Amniotic stem cell (primary cell): Measurements from ENCODE around the gene AGAP1.

Experiments
- DNase-seq: peaks from one replicate; lab custom pipeline; 2025; lab: John Stamatoyannopoulos, UW

AGAP1 gene

DNA sequence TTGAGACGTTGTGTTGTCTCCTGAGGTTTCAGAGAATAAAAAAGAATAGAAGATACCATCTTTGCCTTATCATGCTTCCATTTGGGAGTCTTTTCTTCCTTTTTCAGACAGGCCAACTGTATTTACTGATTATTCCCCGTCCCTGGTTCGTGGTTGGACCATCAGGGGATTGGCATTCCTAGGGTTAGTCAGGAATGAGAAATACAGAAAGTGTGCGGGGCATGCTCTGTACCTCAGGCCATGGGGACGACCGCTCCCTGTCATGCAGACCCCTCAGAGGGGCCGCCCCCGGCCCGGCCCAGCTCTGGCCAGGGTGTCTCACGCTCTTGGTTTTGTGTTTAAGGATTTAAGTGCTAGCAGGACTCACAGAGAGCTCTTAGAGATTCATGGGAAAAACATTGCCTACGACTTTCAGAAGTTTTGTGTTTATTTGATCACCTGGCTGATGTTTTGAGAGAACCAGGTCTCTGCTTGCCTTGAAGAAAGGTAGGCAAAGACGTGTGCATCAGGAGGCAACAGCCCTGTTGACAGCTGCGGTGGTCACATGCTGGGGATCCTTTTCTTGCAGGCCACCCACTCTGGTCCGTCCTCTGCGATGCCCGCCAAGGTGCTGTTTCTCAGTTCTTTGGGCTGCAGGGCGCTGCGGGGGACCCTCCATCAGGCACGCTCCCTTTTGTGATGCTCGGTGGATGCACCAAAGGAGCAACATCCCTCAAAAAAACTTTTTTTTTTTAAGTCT, 317.8 kb downstream of the AGAP1 start:
- DNase-seq: no peak

- no peak for DNase-seq
Observed at GRCh38 chr2:235812185-235812665, 318.4 kb downstream of the AGAP1 start.

DNA sequence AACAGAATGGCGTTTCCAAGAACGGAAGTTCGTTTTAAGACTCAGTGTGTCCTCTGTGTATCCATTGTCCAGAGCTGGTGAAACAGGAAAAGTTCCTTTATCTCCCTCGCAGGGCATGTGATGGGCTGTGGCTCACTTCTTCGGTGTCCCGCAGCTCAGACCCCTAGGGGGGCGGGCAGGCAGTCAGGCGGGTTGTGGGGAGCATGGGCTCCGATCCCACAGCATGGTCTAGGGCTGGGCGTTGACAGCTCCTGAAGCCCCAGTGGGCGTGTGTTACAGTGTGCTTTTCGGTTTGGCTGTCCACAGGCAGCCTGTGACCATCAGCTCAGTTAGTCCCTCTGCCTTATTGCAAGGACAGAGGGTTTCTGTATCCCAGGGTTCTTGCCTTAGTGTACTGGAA, 319.6 kb downstream of the AGAP1 start:
- no peak for DNase-seq

DNA sequence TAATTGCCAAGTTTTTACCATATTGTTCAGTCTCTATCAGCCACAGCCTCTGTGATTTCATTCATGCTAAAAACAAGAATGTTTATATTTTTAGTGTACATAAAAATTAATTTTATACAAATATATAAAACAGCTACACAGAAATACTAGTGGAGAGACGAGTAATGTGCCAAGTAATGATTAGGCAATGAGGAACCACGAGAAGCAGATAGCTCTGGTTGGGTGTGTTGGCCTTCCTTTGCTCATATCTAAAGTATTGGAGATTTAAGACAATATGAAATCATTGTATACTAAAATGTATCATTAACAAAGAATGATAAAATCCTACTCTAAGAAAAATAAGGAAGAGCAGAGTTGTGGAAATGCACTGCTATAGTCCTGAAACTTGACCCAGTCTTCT, 326.7 kb downstream of the AGAP1 start:
- DNase-seq: no peak

GRCh38 chr2:235824331-235824730, 330.5 kb downstream of the AGAP1 start:
- no peak for DNase-seq

DNA sequence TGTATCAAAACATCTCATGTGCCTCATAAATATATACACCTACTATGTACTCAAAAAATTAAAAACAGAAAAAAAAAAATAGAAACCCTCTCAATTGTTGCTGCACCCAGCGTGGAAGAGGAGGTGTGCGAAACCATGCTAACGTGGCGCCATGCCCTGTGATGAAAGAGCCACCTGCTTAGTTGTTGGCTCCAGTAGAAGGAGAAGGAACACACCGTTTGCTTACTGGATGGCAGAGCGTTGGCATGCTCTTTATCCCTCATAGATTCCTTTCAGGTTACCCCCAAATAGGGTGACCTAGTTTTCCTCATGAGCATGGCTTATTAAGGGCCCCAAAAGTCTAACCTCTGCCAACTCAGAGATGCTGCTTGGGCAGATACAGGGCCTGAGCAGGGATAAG, 332.1 kb downstream of the AGAP1 start:
- no peak for DNase-seq

DNA sequence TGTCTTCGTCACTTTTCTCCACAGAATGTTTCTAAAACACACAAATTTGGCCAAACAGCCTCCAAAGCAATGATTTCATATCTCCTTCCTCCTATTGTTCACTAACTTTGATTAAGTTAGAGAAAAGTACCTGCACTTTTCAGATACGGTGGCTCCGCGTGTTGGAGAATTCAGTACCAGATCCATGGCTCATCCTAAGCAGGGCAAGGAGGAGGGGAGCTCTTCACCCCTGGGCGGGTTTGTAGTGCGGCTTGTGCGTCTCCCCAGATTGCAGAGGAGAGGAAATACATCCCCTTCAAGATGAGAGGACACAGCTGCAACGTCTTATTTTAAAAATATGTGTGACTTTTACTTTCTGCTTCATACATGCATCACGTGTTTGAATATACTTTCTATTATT, 333.0 kb downstream of the AGAP1 start:
- DNase-seq: no peak

- peak; percentile 31 for DNase-seq
Observed at GRCh38 chr2:235827585-235827992, 333.7 kb downstream of the AGAP1 start.

- DNase-seq: no peak
Observed at GRCh38 chr2:235829726-235830125, 335.9 kb downstream of the AGAP1 start.

DNA sequence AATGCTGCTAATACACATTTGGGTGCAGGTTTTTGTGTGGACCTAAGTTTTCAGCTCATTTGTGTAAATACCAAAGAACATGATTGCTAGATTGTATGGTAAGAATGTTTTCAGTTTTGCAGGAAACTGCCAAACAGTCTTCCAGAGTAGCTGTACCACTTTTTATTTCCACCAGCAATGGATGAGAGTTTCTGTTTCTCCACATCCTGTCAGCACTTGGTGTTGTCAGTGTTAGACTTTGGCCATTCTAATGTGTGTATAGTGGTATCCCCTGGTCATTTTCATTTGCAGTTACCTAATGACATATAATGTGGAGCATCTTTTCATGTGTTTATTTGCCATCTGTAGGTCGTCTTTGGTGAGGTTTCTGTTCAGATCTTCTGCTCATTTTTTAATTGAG, 337.9 kb downstream of the AGAP1 start:
- no peak for DNase-seq

DNA sequence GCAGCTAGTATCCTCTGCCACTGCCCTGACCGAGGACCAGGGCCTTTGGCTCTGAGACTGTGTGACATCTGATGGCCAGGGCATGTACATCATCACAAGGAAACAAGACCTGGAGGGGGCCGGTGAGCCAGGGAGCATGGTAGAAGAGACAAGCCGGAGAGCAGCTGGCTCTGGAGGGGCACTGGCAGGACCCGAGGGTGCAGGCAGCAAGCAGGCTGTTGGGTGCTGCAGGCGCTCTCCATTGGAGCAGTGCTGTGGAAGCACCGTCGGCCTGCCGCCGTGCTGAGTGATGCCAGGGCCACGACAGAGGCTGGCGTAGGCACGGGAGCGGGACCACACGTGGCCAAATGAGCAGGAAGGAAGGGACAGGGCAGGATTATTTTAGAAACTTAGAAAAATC, 339.1 kb downstream of the AGAP1 start:
- no peak for DNase-seq

DNA sequence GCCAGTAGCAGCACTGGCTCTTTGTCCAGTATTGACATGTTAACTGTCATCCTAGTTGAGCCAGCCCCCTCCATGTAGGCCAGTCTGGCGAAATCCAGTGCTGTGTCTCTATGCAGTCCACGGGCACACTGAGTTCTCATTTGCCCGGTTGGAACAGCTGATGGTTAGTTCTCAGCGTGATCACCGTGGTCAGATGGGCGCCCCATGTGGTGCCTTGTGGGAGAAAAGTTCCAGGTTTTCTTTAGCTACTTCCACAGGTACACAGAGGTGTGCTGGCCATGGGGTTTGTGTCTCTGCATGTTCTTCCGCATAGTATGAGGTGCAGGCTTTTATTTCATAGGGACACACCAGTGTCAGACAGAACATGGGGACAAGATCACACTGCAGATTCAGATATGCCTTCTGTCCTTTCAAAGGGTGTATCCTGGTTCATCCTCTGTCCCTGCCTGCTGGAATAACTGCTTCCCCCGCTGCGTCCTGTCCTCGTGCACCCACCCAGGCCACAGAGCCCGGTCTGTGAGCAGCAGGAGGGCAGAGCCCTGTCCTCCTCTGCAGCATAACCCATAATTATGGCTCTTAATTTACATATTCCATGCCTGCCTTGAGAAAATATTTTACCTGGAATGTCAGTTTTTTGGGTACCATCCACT, 340.3 kb downstream of the AGAP1 start:
- DNase-seq: no peak

GRCh38 chr2:235834781-235835180, 340.9 kb downstream of the AGAP1 start:
- DNase-seq: no peak

DNA sequence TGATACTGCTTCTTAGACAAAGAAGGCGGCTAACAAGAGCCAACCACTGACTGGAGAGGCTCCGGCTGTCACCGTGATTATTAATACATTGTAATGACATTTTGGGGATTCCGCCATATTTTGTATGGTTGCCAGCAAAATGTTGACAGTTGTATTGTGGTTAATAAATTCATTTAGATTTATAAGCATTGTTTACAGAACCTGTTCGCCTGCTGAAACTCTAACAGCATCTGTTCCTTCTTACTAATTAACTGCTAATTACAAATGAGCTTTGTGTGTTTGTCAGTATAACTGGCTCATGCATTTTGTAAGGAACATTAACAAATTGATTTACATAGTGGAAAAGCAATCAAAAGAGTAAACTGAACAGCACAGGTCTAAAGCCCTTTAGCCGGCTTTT, 342.0 kb downstream of the AGAP1 start:
- no peak for DNase-seq

- no peak for DNase-seq
Observed at GRCh38 chr2:235836491-235836911, 342.7 kb downstream of the AGAP1 start.

DNA sequence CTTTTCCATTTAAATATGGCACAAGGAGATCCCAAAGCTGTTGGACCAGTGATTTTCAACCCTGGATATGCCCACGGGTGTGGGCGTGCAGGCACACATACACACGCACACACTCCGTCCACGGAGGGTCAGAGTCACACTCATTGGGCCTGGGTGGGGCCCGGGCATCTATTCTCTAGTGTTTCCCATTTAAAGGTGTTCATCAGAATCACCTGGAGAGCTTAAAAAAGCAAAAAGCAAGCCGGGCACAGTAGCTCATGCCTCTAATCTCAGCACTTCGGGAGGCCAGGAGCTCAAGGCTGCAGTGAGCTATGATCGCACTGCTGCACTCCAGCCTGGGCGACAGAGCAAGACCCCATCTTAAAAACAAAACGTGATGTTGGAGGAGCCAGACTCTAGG, 345.4 kb downstream of the AGAP1 start:
- no peak for DNase-seq

GRCh38 chr2:235839974-235840373, 346.1 kb downstream of the AGAP1 start:
- no peak for DNase-seq

GRCh38 chr2:235841863-235842262, 348.0 kb downstream of the AGAP1 start:
- DNase-seq: no peak

GRCh38 chr2:235842941-235843340, 349.1 kb downstream of the AGAP1 start:
- DNase-seq: no peak

DNA sequence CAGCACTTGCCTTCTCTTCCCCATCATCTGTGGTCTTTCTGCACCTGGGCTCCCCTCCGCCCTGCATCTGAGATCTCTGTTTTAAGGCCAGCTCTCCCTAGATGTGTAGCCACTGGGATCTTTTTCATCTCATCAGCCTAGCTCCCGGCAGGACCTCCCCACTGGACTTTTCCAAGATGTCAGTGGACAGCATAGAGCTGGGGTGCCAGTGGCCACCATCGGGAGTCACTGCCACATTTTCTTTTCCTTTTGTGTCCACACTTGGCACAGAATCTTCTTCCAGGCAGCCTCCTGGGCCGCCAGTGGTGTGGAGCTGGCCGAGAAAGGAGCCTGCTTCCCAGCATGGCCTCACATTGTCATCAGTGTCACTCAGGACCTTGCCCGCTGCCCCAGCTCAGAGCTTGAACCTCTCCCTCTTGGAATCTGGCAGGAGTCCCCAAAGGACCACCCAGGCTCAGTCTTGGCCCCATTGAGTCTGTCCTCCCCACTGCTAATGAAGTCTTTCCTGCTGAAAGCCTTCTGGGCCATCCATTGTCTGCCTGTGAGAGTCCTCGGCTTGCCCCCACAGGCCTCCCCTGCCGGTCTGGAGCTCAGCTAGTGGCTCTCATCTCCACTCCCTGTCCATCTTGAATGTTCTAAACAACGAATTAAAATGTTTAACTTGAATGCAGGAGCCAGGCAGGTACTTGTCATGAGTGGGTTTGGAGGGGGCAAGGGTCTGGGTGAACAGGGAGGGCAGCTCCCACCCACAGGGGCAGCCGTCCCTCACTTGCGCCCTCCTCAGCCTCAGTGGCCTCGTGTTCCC, 349.9 kb downstream of the AGAP1 start:
- no peak for DNase-seq

GRCh38 chr2:235844561-235844960, 350.7 kb downstream of the AGAP1 start:
- no peak for DNase-seq

GRCh38 chr2:235845245-235845644, 351.4 kb downstream of the AGAP1 start:
- DNase-seq: no peak

DNA sequence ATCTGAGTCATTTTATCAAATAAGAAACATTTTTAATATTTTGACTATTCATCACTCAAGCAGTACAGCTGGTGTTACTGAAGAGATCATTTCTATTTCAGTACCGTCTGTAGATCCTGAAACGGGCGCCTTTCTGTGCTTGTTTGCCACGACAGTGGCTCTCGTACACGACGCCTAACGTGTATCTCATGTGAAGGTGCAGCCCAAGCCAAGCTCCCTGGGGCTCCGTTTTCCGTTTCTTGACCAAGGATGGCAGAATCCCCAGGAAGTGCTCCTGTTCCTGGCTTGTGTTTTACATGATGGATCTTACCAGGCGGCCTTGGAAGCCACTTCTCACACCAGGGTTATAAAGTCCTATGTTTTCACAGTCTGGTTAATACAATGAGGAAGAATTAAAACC, 353.7 kb downstream of the AGAP1 start:
- DNase-seq: no peak
